DMS153 treated with DMSO at 0.1 percent for 48 hours (cell line): ENCODE results near the gene MECP2.

Experiments used
- DNase-seq: peaks from one replicate; lab custom pipeline; 2025; ENCODE audit not compliant: unreplicated experiment; lab: John Stamatoyannopoulos, UW

Gene MECP2

DNA sequence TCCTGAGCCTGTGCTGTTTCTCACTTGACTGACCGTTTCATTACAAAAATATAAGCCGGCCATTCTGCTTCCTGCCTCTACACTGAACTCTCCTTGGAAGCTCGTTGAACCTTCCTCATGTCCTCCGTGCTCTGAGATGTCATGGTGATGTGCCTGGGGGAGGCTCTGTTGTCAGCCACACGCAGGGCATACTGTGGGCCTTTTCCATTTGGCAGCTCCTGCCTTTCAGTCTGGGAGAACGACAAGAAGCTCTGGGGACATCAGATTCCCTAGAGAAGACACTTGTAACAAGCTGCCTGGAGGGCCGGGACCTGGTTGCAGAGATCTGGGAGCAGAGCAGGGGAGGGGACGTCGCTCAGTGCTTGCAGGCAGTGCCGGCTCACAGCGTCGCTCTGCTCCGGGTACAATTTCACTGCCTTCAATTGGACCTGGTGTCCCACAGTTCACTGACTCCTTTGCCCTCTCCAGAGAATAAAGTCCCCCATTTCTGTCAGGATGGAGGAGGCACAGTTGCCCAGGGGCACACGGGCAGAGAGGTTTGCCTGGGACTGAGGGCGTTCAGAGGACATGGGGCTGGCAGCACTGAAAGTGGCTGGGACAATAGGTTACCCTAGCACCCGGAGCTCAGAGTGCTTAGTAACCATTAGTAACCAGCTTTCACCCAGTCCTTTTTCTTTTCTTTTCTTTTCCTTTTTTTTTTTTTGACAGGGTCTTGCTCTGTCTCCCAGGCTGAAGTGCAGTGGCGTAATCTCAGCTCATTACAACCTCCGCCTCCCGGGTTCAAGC lies 19.1 kb upstream of the MECP2 start:
- no peak for DNase-seq

GRCh38 chrX:154115750-154116149 lies 18.2 kb upstream of the MECP2 start:
- no peak for DNase-seq

DNA sequence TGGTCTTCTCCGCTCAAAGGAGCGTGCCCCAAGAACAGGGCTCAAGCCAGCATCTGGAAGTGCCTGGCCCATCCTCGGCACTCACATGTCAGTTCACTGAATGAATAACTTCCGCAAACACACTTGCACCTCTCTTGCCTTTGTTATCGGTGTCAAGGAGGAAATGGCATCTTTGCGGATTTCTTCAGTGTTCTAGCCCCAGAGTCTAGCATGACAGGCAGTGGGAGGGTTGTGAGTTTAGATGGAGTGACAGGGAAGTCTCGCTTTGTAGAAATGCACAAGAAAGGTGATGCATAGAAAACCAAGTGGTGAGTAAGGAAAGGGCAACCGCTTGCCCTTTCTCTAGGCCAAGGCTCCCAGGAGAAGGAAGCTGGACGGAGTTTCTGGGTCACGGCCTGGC lies 17.6 kb upstream of the MECP2 start:
- DNase-seq: no peak

DNA sequence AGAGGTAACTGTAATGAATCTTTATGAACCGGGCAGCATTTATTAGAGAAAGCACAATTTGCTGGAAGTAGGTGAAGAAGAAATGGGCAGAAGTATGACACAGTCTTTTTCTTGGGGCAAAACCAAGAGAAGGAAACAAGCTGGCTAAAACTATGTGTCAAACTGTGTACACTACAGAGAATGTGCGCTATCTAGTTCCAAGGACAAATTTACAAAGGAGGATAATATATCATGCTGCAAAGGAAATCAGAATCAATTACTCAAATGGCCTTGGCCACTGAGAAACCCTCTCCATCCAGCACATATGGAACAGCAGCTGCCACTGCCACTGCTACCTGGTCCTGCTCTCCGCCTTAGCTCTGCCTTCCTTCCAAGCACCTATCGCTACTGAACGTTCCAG lies 17.1 kb upstream of the MECP2 start:
- no peak for DNase-seq

GRCh38 chrX:154113729-154114128 lies 16.2 kb upstream of the MECP2 start:
- DNase-seq: no peak

DNA sequence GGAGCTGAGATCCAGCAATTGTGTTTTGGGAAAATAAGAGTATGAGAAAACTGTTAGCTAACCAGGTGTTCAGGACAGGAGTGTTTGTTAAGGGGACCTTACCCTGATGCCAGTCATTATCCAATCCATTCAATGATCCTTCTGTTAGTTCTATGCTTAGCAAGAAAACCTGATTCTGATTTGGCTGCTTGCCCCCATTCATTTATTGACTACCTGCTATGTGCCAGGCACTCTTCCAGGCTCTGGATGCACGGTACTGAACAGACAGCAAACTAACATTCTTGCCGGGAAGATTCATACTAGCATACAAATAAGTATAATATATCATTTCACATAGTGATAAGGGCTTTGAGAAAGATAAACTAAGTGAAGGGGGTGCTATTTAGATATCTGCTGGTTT lies 1.0 kb upstream of the MECP2 start:
- DNase-seq: no peak

- DNase-seq: peak; percentile 29
Observed at GRCh38 chrX:154097003-154097588, 421 bp downstream of the MECP2 start.

- no peak for DNase-seq
Observed at GRCh38 chrX:154096140-154097002, 1.1 kb downstream of the MECP2 start.

GRCh38 chrX:154094833-154095232 lies 2.7 kb downstream of the MECP2 start:
- DNase-seq: no peak

GRCh38 chrX:154093965-154094364 lies 3.6 kb downstream of the MECP2 start:
- DNase-seq: no peak

GRCh38 chrX:154092371-154092770 lies 5.1 kb downstream of the MECP2 start:
- no peak for DNase-seq

GRCh38 chrX:154091678-154092077 lies 5.8 kb downstream of the MECP2 start:
- no peak for DNase-seq

DNA sequence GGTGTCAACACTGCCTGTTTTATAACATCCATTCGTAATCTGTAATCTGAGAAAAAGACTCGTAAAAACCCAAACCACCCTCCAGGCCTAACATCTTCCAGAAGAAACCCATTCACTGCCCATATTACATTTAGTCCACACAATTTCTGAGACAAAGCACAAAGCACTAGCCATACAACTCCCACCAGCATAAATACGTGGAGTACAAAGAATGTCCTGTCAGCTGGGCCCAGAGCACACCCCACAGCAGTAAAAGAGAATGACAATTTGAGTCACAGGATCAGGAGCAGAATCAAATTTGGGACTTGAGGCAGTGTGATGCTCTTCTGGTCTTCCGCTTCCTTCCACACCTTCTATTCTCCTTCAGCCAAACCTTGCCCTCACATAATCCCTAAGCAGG lies 6.8 kb downstream of the MECP2 start:
- DNase-seq: no peak

- DNase-seq: no peak
Observed at GRCh38 chrX:154084449-154085300, 12.8 kb downstream of the MECP2 start.

- DNase-seq: no peak
Observed at GRCh38 chrX:154083126-154083517, 14.4 kb downstream of the MECP2 start.

GRCh38 chrX:154082396-154083125 lies 15.0 kb downstream of the MECP2 start:
- no peak for DNase-seq

DNA sequence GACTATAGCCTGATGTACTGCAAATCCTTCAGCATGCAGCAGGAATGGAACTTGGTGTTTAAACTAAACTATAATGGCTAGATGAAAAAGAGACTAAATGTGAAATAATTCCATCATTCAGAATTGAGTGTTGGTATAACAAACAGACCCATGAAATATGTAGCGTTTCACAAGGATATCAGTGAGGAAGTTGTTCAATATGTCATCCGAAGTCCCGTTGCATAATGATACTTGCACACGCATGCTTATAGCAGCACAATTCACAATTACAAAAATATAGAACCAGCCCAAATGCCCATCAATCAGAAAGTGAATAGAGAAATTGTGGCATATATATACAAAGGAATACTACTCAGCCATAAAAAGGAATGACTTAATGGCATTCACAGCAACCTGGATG lies 20.4 kb downstream of the MECP2 start:
- no peak for DNase-seq

DNA sequence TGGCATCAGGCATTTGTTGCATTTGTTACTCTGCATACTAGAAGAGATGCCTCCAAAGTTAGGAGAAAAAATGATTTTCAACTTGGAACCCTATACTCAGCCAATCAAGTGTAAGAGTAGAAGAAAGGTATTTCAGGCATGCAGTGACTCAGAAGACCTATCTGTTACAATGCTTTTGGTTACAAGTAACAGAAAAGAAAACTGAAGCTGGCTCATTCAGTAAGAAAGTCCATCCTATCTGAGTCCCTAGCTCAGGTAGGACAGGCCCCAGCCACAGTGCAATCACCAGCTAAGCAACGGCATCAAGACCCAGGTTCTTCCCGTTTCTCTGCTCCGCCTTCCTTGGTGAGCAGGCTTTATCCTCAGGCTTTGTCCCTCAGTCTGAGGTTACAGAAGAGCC lies 23.3 kb downstream of the MECP2 start:
- no peak for DNase-seq

- no peak for DNase-seq
Observed at GRCh38 chrX:154072192-154072591, 25.3 kb downstream of the MECP2 start.

- no peak for DNase-seq
Observed at GRCh38 chrX:154068560-154068959, 29.0 kb downstream of the MECP2 start.
